ENCODE measurements around the gene DVL1. TPM values are rescaled to one million over a fixed set of nuclear protein-coding genes. Genes with fewer than 3 reads are reported as not detected.
A peak's percentile ranks its signal among the peaks of the same experiment; 100 is the strongest.
"Not testable (repeated sequence)": the region's sequence is repeated elsewhere in the genome, so short reads cannot be mapped to it uniquely, and the experiment has no call there.

DVL1 gene
- total RNA-seq, 6 donors from 2014 or later, result 71.8 to 205 (median 90.6) TPM

- peaks cover 74 to 86% (median 80%) of the 10 kb centered on the region in 4 donors for H3K36me3 ChIP-seq
- no peak overlapping the region for H3K4me3 ChIP-seq
- H3K4me1 ChIP-seq, result peaks cover 8 to 30% (median 12%) of the 10 kb centered on the region in 4 donors
- 97% methylated on average over 16 of the region's 16 CpGs for WGBS, 2 donors
- no peaks in the 10 kb centered on the region for H3K27me3 ChIP-seq
- ATAC-seq (ENCODE audit: low FRiP score in 2 of 2) (no peak), DNase-seq (no peak)
- no peaks in the 10 kb centered on the region for H3K9me3 ChIP-seq
- no peak overlapping the region for H3K27ac ChIP-seq
- TF ChIP-seq POLR2AphosphoS5 (IDR thresholded peaks at IDR 0.05) (no peak), CTCF (IDR thresholded peaks at IDR 0.05) (no peak), EP300 (IDR thresholded peaks at IDR 0.05) (no peak), POLR2A (IDR thresholded peaks at IDR 0.05) (no peak)
Measured at GRCh38 chr1:1388078-1388472, 38.9 kb upstream of the DVL1 start.

- ATAC-seq (ENCODE audit: low FRiP score in 2 of 2) (peak in 1 of 2 donors; percentile 35), DNase-seq (no peak)
- peaks cover 5 to 23% (median 12%) of the 10 kb centered on the region in 4 donors for H3K4me1 ChIP-seq
- no peak overlapping the region for H3K27ac ChIP-seq
- H3K36me3 ChIP-seq, result peaks cover 67 to 79% (median 73%) of the 10 kb centered on the region in 4 donors
- WGBS, 2 donors, result 96 to 97% methylated on average over 42 to 44 of the region's 50 CpGs
- TF ChIP-seq CTCF (IDR thresholded peaks at IDR 0.05), result no peak
- no peak for TF ChIP-seq EP300 (IDR thresholded peaks at IDR 0.05)
- TF ChIP-seq POLR2AphosphoS5 (IDR thresholded peaks at IDR 0.05), result no peak
- no peak for TF ChIP-seq POLR2A (IDR thresholded peaks at IDR 0.05)
- no peak overlapping the region for H3K4me3 ChIP-seq
- no peaks in the 10 kb centered on the region for H3K9me3 ChIP-seq
- no peaks in the 10 kb centered on the region for H3K27me3 ChIP-seq
Measured at GRCh38 chr1:1387098-1388077, 38.2 kb upstream of the DVL1 start.

GRCh38 chr1:1385931-1386330, 36.7 kb upstream of the DVL1 start:
- no peaks in the 10 kb centered on the region for H3K27me3 ChIP-seq
- no peaks in the 10 kb centered on the region for H3K9me3 ChIP-seq
- no peak overlapping the region for H3K4me3 ChIP-seq
- peaks cover 54 to 73% (median 62%) of the 10 kb centered on the region in 4 donors for H3K36me3 ChIP-seq
- no peak overlapping the region for H3K27ac ChIP-seq
- DNase-seq (no peak), ATAC-seq (ENCODE audit: low FRiP score in 2 of 2) (no peak)
- WGBS, 2 donors, result 88 to 93% methylated on average over 8 of the region's 8 CpGs
- H3K4me1 ChIP-seq, result peaks cover 5 to 14% (median 9%) of the 10 kb centered on the region in 4 donors
- TF ChIP-seq POLR2AphosphoS5 (IDR thresholded peaks at IDR 0.05) (no peak), POLR2A (IDR thresholded peaks at IDR 0.05) (no peak), EP300 (IDR thresholded peaks at IDR 0.05) (no peak), CTCF (IDR thresholded peaks at IDR 0.05) (no peak)

GRCh38 chr1:1385339-1385738, 36.1 kb upstream of the DVL1 start:
- H3K27ac ChIP-seq; H3K4me1 ChIP-seq; ATAC-seq (ENCODE audit: low FRiP score in 2 of 2); H3K9me3 ChIP-seq; DNase-seq; H3K4me3 ChIP-seq; H3K27me3 ChIP-seq: not testable (repeated sequence)
- peaks cover 48 to 73% (median 56%) of the 10 kb centered on the region in 4 donors for H3K36me3 ChIP-seq
- WGBS, 2 donors, result 90 to 94% methylated on average over 28 to 29 of the region's 29 CpGs

GRCh38 chr1:1381294-1381693, 32.1 kb upstream of the DVL1 start:
- no peaks in the 10 kb centered on the region for H3K9me3 ChIP-seq
- no peak overlapping the region for H3K4me3 ChIP-seq
- no peaks in the 10 kb centered on the region for H3K27me3 ChIP-seq
- ATAC-seq (ENCODE audit: low FRiP score in 2 of 2) (no peak), DNase-seq (no peak)
- H3K36me3 ChIP-seq, result peaks cover 9 to 33% (median 16%) of the 10 kb centered on the region in 4 donors
- WGBS, 2 donors, result 70 to 81% methylated on average over 4 to 7 of the region's 8 CpGs
- H3K27ac ChIP-seq, result peak overlapping the region in 1 of 4 donors; percentile 37
- peaks cover 0 to 1% (median under 1%) of the 10 kb centered on the region in 4 donors for H3K4me1 ChIP-seq
- TF ChIP-seq POLR2A (IDR thresholded peaks at IDR 0.05) (no peak), CTCF (IDR thresholded peaks at IDR 0.05) (no peak), EP300 (IDR thresholded peaks at IDR 0.05) (no peak), POLR2AphosphoS5 (IDR thresholded peaks at IDR 0.05) (no peak)

Data from upper lobe of left lung (tissue), 6 donors.